Endothelial cell of hepatic sinusoid (primary cell): ENCODE measurements around the gene FYN.
"Not testable (repeated sequence)": the region's sequence is repeated elsewhere in the genome, so short reads cannot be mapped to it uniquely, and the experiment has no call there.

ENCODE experiments used
- in situ Hi-C: cut with HindIII; loops from 2 replicates; pipeline ENCODE4 v1.10.0; 2017; ENCODE audit warnings: low sequenced_read_pairs

FYN gene

GRCh38 chr6:111794727-111795452 is 78.4 kb downstream of the FYN start:
- in situ Hi-C loops, result no loop called here

GRCh38 chr6:111794300-111794699 is 79.0 kb downstream of the FYN start:
- in situ Hi-C loops, result no loop called here

- in situ Hi-C loops, result no loop called here
Measured at GRCh38 chr6:111793711-111794111, 79.5 kb downstream of the FYN start.

- in situ Hi-C loops, result no loop called here
Measured at GRCh38 chr6:111792914-111793700, 80.1 kb downstream of the FYN start.

GRCh38 chr6:111792241-111792640 is 81.0 kb downstream of the FYN start:
- in situ Hi-C loops, result no loop called here

GRCh38 chr6:111791415-111791814 is 81.8 kb downstream of the FYN start:
- in situ Hi-C loops, result no loop called here

- in situ Hi-C loops, result no loop called here
Measured at GRCh38 chr6:111789598-111789997, 83.7 kb downstream of the FYN start.

GRCh38 chr6:111788379-111789276 is 84.6 kb downstream of the FYN start:
- in situ Hi-C loops, result no loop called here

GRCh38 chr6:111786151-111786550 is 87.1 kb downstream of the FYN start:
- in situ Hi-C loops, result not testable (repeated sequence)

GRCh38 chr6:111784433-111784832 is 88.8 kb downstream of the FYN start:
- in situ Hi-C loops, result no loop called here

- in situ Hi-C loops, result no loop called here
Measured at GRCh38 chr6:111782887-111783466, 90.3 kb downstream of the FYN start.

- in situ Hi-C loops, result no loop called here
Measured at GRCh38 chr6:111782192-111782809, 91.0 kb downstream of the FYN start.

- in situ Hi-C loops, result no loop called here
Measured at GRCh38 chr6:111781041-111781708, 92.1 kb downstream of the FYN start.

GRCh38 chr6:111780393-111780792 is 92.9 kb downstream of the FYN start:
- in situ Hi-C loops, result no loop called here

- in situ Hi-C loops, result no loop called here
Measured at GRCh38 chr6:111779660-111780059, 93.6 kb downstream of the FYN start.

GRCh38 chr6:111779031-111779430 is 94.2 kb downstream of the FYN start:
- in situ Hi-C loops, result no loop called here

- in situ Hi-C loops, result no loop called here
Measured at GRCh38 chr6:111777357-111777756, 95.9 kb downstream of the FYN start.

- in situ Hi-C loops, result no loop called here
Measured at GRCh38 chr6:111776236-111777221, 96.7 kb downstream of the FYN start.
